ENCODE results near the gene NOXA1.

Gene NOXA1

GRCh38 chr9:137459601-137460362 lies 36.6 kb downstream of the NOXA1 start:
- H3K4me3 ChIP-seq (ENCODE audit: low read depth, low read length): peak overlapping the region; percentile 36
- TF ChIP-seq ZNF266 (tag by site-specific recombination; IDR thresholded peaks at IDR 0.05; ENCODE audit: low read depth): no peak
- TF ChIP-seq ZNF48 (tag by site-specific recombination; IDR thresholded peaks at IDR 0.05): no peak
- no peak for TF ChIP-seq GLI2 (tag by site-specific recombination; IDR thresholded peaks at IDR 0.05; ENCODE audit: borderline replicate concordance, low read depth)
- no peak for TF ChIP-seq ZNF670 (tag by site-specific recombination; IDR thresholded peaks at IDR 0.05; ENCODE audit: low read depth)
- TF ChIP-seq ZNF121 (tag by site-specific recombination; IDR thresholded peaks at IDR 0.05): no peak
- peak; percentile 49; the same call in 1 of the 2 replicates for TF ChIP-seq ZBTB8A (tag by site-specific recombination; IDR thresholded peaks at IDR 0.05)
- no peak for TF ChIP-seq ZNF664 (tag by site-specific recombination; IDR thresholded peaks at IDR 0.05)
- no peak for TF ChIP-seq ZFP41 (tag by site-specific recombination; IDR thresholded peaks at IDR 0.05; ENCODE audit: borderline replicate concordance)
- TF ChIP-seq ZNF654 (tag by site-specific recombination; IDR thresholded peaks at IDR 0.05; ENCODE audit: low read depth): no peak
- no peak for TF ChIP-seq ZNF37A (tag by site-specific recombination; IDR thresholded peaks at IDR 0.05)
- no peak for TF ChIP-seq PRDM6 (tag by site-specific recombination; IDR thresholded peaks at IDR 0.05)
- TF ChIP-seq ZNF585B (tag by site-specific recombination; IDR thresholded peaks at IDR 0.05): no peak
- TF ChIP-seq ZNF302 (tag by site-specific recombination; IDR thresholded peaks at IDR 0.05; ENCODE audit: low read depth): no peak
- no peak for TF ChIP-seq ZNF350 (tag by site-specific recombination; IDR thresholded peaks at IDR 0.05)
- peak; percentile 79 for TF ChIP-seq ZBTB11 (tag by site-specific recombination; conservative IDR thresholded peaks at IDR 0.05; ENCODE audit: low read depth)
- TF ChIP-seq ZNF274 (IDR thresholded peaks at IDR 0.05; ENCODE audit: low read length): no peak
- no peak for TF ChIP-seq ZNF274 (tag by site-specific recombination; IDR thresholded peaks at IDR 0.05; ENCODE audit: borderline replicate concordance)
- no peak for TF ChIP-seq ZNF211 (tag by site-specific recombination; IDR thresholded peaks at IDR 0.05; ENCODE audit: low read depth)
- no peak for TF ChIP-seq BCL11A (tag by site-specific recombination; IDR thresholded peaks at IDR 0.05; ENCODE audit: low read depth)
- TF ChIP-seq ZNF501 (tag by site-specific recombination; IDR thresholded peaks at IDR 0.05): no peak
- no peak for TF ChIP-seq ZNF394 (tag by site-specific recombination; IDR thresholded peaks at IDR 0.05; ENCODE audit: borderline replicate concordance)
- no peak for TF ChIP-seq ZNF544 (tag by site-specific recombination; IDR thresholded peaks at IDR 0.05)
- TF ChIP-seq ZBTB21 (tag by site-specific recombination; IDR thresholded peaks at IDR 0.05): 0 out of 2 replicates have a peak, but pooled peaks have one; percentile 6
- TF ChIP-seq BCL11B (tag by site-specific recombination; IDR thresholded peaks at IDR 0.05; ENCODE audit: low read depth): no peak
- TF ChIP-seq ZNF473 (tag by site-specific recombination; IDR thresholded peaks at IDR 0.05): no peak
- TF ChIP-seq ZFP37 (tag by site-specific recombination; IDR thresholded peaks at IDR 0.05): no peak
- no peak for TF ChIP-seq MEIS1 (CRISPR knock-in tag; IDR thresholded peaks at IDR 0.05; ENCODE audit: borderline replicate concordance)
- TF ChIP-seq ZEB2 (tag by site-specific recombination; IDR thresholded peaks at IDR 0.05): no peak
- TF ChIP-seq ZNF10 (tag by site-specific recombination; IDR thresholded peaks at IDR 0.05): no peak
- no peak for TF ChIP-seq GLI4 (tag by site-specific recombination; IDR thresholded peaks at IDR 0.05)
- TF ChIP-seq ZNF16 (tag by site-specific recombination; IDR thresholded peaks at IDR 0.05; ENCODE audit: low read depth): no peak
- no peak for TF ChIP-seq ZSCAN5A (tag by site-specific recombination; IDR thresholded peaks at IDR 0.05)
- TF ChIP-seq ZNF292 (tag by site-specific recombination; IDR thresholded peaks at IDR 0.05; ENCODE audit: borderline replicate concordance, low read depth): no peak
- TF ChIP-seq PRDM1 (tag by site-specific recombination; IDR thresholded peaks at IDR 0.05): no peak

More at GRCh38 chr9:137459601-137460362, 36.6 kb downstream of the NOXA1 start:
- H3K27ac ChIP-seq (ENCODE audit: extremely low read depth, low read depth, low read length): peak overlapping the region; percentile 41; the same call in 1 of the 2 replicates
- POLR2A ChIA-PET: interaction anchor here (0.6 to 1.0 kb wide), 23 partner anchors 10 to 669 kb away, joined by 3 to 10 read pairs (median 3); partner anchors contain the start of genes ARRDC1, ENTPD8, EXD3 and MAN1B1
- no peaks in the 10 kb centered on the region for H3K9me3 ChIP-seq (ENCODE audit: control insufficient read depth, insufficient read depth, low read depth, low read length)
- CTCF ChIA-PET: interaction anchor here (0.7 kb wide), 1 partner anchor 133 kb away, joined by 3 read pairs; no protein-coding TSS in a partner anchor
- H3K4me1 ChIP-seq (ENCODE audit: control insufficient read depth, insufficient read depth, low read length): peaks cover 6% of the 10 kb centered on the region
- peaks cover 0 to 32% of the 10 kb centered on the region in 2 experiments; a peak in 1 of 3 replicates for H3K36me3 ChIP-seq (ENCODE audit: control insufficient read depth in 2 of 2, insufficient read depth in 1 of 2, low read length in 2 of 2)

All from HEK293 (cell line).